ENCODE data around the gene C20orf173. TPM values are rescaled to one million over a fixed set of nuclear protein-coding genes. Genes with fewer than 3 reads are reported as not detected.
"Not testable (repeated sequence)": the region's sequence is repeated elsewhere in the genome, so short reads cannot be mapped to it uniquely, and the experiment has no call there.

The C20orf173 gene
- total RNA-seq = not detected in 2 replicates

- no peak for DNase-seq
Observed at GRCh38 chr20:35529552-35529951, at the start of gene C20orf173. C20orf173 (minus strand) TSS chr20:35529652; CDS start chr20:35529373, 279 bp downstream.

GRCh38 chr20:35579196-35579595 lies 49.7 kb upstream of the C20orf173 start:
- no peak for DNase-seq

- DNase-seq = no peak
Observed at GRCh38 chr20:35578469-35578868, 49.0 kb upstream of the C20orf173 start.

- no peak for DNase-seq
Observed at GRCh38 chr20:35576816-35577215, 47.4 kb upstream of the C20orf173 start.

GRCh38 chr20:35575958-35576357 lies 46.5 kb upstream of the C20orf173 start:
- no peak for DNase-seq

- DNase-seq = no peak
Observed at GRCh38 chr20:35572838-35573237, 43.4 kb upstream of the C20orf173 start.

- DNase-seq = no peak
Observed at GRCh38 chr20:35571555-35571954, 42.1 kb upstream of the C20orf173 start.

GRCh38 chr20:35568645-35569044 lies 39.2 kb upstream of the C20orf173 start:
- peak; percentile 14 for DNase-seq

GRCh38 chr20:35564905-35565304 lies 35.5 kb upstream of the C20orf173 start:
- DNase-seq = no peak

GRCh38 chr20:35563834-35564233 lies 34.4 kb upstream of the C20orf173 start:
- DNase-seq = no peak

GRCh38 chr20:35562541-35563110 lies 33.2 kb upstream of the C20orf173 start:
- DNase-seq = no peak

GRCh38 chr20:35561671-35562070 lies 32.2 kb upstream of the C20orf173 start:
- no peak for DNase-seq

GRCh38 chr20:35561268-35561667 lies 31.8 kb upstream of the C20orf173 start:
- peak; percentile 52 for DNase-seq

GRCh38 chr20:35560541-35560940 lies 31.1 kb upstream of the C20orf173 start:
- no peak for DNase-seq

- DNase-seq = no peak
Observed at GRCh38 chr20:35560105-35560511, 30.7 kb upstream of the C20orf173 start.

GRCh38 chr20:35559042-35559693 lies 29.7 kb upstream of the C20orf173 start:
- no peak for DNase-seq

GRCh38 chr20:35558451-35558850 lies 29.0 kb upstream of the C20orf173 start:
- DNase-seq = no peak

GRCh38 chr20:35556871-35557270 lies 27.4 kb upstream of the C20orf173 start:
- no peak for DNase-seq

GRCh38 chr20:35555951-35556645 lies 26.6 kb upstream of the C20orf173 start:
- DNase-seq = no peak

- DNase-seq = not testable (repeated sequence)
Observed at GRCh38 chr20:35555461-35555860, 26.0 kb upstream of the C20orf173 start.

- no peak for DNase-seq
Observed at GRCh38 chr20:35552914-35553313, 23.5 kb upstream of the C20orf173 start.

GRCh38 chr20:35551503-35551902 lies 22.1 kb upstream of the C20orf173 start:
- DNase-seq = no peak

GRCh38 chr20:35547329-35547728 lies 17.9 kb upstream of the C20orf173 start:
- no peak for DNase-seq

- DNase-seq = no peak
Observed at GRCh38 chr20:35546127-35546526, 16.7 kb upstream of the C20orf173 start.
